GM06990 (cell line): ENCODE data around the gene AGBL4.

ENCODE experiments used
- DNase-seq: peaks from one replicate; pipeline ENCODE4 v3.0.0-alpha.2; 2011; ENCODE audit not compliant: insufficient read length; ENCODE audit errors: extremely low read depth
- H3K27me3 ChIP-seq: replicated peaks from 2 replicates; pipeline ENCODE4 v1.6.0; 2011; ENCODE audit warnings: low read length; ENCODE audit not compliant: control insufficient read depth, insufficient read depth
- H3K36me3 ChIP-seq: 2 replicates; pipeline ENCODE4 v1.5.1; 2011; ENCODE audit warnings: low read length; ENCODE audit not compliant: control insufficient read depth, insufficient read depth
- H3K4me3 ChIP-seq: replicated peaks from 2 replicates; pipeline ENCODE4 v1.5.1; 2011; ENCODE audit warnings: low read depth, mild to moderate bottlenecking, control low read depth, low read length
- TF ChIP-seq, protein P1 (sequence below): IDR thresholded peaks from 2 replicates; pipeline ENCODE4 v1.5.1; 2011; ENCODE audit warnings: low read length, control low read depth, mild to moderate bottlenecking, inconsistent platforms; ENCODE audit not compliant: insufficient read depth, poor library complexity, severe bottlenecking

Gene AGBL4

DNA sequence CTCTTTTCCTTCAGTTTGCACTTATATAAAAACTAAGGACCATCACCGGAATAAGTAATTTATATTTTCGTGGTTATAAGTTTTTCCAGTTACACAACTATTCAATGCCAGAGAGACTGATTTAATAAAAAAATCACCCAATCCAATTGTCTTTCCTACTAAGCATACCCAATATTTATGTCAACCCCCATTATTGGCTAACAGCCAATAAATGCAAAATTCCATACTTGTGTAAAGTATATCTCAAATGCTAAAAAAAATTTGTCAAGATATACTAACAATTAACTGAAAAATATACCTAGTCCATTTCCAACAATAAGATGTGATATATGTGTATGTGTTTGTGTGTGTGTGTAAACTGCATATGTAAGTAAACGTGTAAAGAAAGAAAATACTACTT lies 117.4 kb downstream of the AGBL4 start:
- no peak for DNase-seq
- TF ChIP-seq, protein P1, sequence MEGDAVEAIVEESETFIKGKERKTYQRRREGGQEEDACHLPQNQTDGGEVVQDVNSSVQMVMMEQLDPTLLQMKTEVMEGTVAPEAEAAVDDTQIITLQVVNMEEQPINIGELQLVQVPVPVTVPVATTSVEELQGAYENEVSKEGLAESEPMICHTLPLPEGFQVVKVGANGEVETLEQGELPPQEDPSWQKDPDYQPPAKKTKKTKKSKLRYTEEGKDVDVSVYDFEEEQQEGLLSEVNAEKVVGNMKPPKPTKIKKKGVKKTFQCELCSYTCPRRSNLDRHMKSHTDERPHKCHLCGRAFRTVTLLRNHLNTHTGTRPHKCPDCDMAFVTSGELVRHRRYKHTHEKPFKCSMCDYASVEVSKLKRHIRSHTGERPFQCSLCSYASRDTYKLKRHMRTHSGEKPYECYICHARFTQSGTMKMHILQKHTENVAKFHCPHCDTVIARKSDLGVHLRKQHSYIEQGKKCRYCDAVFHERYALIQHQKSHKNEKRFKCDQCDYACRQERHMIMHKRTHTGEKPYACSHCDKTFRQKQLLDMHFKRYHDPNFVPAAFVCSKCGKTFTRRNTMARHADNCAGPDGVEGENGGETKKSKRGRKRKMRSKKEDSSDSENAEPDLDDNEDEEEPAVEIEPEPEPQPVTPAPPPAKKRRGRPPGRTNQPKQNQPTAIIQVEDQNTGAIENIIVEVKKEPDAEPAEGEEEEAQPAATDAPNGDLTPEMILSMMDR, result no peak
- H3K4me3 ChIP-seq, result no peak overlapping the region
- no peaks in the 10 kb centered on the region for H3K36me3 ChIP-seq
- H3K27me3 ChIP-seq, result no peaks in the 10 kb centered on the region

DNA sequence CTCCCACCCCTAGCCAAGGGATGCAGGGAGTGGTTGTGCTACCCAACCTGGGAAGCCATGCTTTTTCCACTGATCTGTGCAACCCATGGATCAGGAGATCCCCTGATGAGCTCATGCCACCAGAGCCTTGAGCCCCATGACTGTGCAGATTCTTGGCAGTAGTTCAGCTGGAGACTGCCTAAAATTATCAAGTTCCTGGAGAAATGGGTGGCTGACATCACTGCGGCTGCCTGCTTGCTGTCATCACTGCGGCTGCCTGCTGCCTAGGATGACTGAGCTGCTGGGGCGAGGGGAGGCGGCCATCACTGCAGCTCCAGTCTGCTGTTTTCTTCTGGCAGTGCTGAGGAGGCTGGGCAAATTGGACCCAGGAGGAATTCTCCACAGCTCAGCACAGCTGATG lies 159.2 kb downstream of the AGBL4 start:
- DNase-seq, result no peak

DNA sequence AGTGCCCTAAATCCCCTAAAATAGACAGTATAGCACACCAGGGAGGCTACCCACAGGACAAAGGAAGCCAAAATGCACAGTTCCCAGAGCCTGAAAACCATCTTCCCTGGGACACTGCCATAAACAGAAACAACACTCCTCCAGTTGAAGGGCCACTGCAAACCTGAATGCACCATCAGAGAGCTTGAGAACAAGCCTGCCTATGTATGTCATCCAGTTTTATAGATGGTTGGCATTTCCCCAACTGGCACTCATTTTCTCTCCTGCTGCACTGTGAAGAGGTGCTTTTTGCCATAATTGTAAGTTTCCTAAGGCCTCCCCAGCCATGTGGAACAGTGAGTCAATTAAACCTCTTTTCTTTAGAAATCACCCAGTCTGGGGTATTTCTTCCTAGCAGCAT lies 169.0 kb downstream of the AGBL4 start:
- Histone ChIP-seq H3K27me3 (no peaks in the 10 kb centered on the region), H3K4me3 (no peak overlapping the region), H3K36me3 (no peaks in the 10 kb centered on the region)
- TF ChIP-seq, protein P1, result no peak
- DNase-seq, result no peak

More for the DNA sequence above, 159.2 kb downstream of the AGBL4 start:
- Histone ChIP-seq H3K27me3 (no peaks in the 10 kb centered on the region), H3K36me3 (no peaks in the 10 kb centered on the region), H3K4me3 (no peak overlapping the region)
- TF ChIP-seq, protein P1, result no peak

DNA sequence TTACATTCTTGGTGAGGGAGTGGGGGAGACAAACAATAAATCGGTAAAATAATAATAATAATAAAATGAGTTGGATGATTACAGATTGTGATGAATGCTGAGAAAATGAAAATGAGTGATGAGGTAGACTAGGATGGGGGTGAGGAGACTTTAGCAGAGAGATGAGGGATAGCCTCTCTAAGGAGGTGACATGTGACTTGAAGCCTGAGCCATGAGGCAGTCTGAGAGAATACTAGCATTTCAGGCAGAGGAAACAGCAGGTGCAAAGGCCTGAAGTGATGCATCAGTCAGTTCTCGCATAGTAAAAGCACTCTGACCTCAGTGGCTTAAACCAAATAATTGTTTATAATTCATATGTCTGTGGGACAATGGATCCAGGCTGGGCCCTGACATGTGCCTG lies 181.2 kb downstream of the AGBL4 start:
- TF ChIP-seq, protein P1, result no peak
- Histone ChIP-seq H3K4me3 (no peak overlapping the region), H3K36me3 (no peaks in the 10 kb centered on the region), H3K27me3 (no peaks in the 10 kb centered on the region)
- no peak for DNase-seq

DNA sequence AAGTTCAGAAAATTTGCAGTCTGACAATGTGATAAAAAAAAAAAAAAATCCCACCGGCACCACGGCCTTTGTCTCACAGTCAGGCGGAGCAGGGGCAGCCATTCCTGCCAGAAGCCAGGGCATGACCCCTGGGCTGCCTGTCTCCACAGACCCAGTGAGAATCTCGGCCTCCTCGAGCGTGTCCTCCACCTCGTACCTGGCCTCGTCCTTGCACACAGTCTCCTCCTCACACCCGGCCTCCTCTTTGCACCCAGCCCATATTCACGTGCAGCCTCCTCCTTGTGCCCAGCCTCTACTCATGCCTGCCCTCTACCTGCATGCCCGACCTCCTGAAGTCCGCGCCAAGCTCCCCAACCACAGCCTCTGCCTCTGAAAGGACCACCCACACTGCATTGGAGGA lies 182.0 kb downstream of the AGBL4 start:
- Histone ChIP-seq H3K36me3 (no peaks in the 10 kb centered on the region), H3K4me3 (no peak overlapping the region), H3K27me3 (no peaks in the 10 kb centered on the region)
- TF ChIP-seq, protein P1, result no peak
- no peak for DNase-seq

DNA sequence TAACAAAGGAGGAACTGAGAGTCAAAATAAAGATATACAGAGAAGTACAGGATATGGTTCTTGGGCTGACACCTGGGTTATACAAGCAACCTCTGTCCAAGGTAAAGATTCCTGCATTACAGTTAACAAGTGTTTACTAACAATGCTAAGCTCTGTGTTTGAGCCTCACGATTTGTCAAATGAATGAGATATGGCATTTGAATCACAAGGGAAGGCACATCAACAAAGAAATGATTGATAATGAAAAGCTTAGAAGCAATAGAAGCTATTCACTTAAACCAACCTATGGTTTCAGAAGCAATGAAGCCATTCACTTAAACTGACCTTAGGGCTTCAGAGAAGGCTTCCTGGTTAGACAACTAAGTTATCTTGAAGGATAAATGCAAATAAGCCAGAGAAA lies 199.5 kb downstream of the AGBL4 start:
- no peak overlapping the region for H3K4me3 ChIP-seq
- TF ChIP-seq, protein P1, result no peak

More for the DNA sequence above, 199.5 kb downstream of the AGBL4 start:
- H3K36me3 ChIP-seq, result no peaks in the 10 kb centered on the region
- no peak for DNase-seq
- no peaks in the 10 kb centered on the region for H3K27me3 ChIP-seq
